Neural crest cell (in vitro differentiated cells): Measurements from ENCODE around the gene MSS51. TPM values are rescaled to one million over a fixed set of nuclear protein-coding genes. Genes with fewer than 3 reads are reported as not detected.

Source experiments
- DNase-seq: peaks from one replicate; pipeline ENCODE4 v3.0.0; 2021; ENCODE audit warnings: low read depth, mixed read lengths, low spot score
- H3K27ac Mint-ChIP-seq: one replicate; pipeline ENCODE4 v1.8.0; 2021; ENCODE audit warnings: mild to moderate bottlenecking, mixed read lengths; ENCODE audit not compliant: unreplicated experiment
- H3K27me3 Mint-ChIP-seq: 2 replicates; pipeline ENCODE4 v1.8.0; 2021; ENCODE audit warnings: low read depth, mild to moderate bottlenecking, mixed read lengths
- H3K36me3 Mint-ChIP-seq: 2 replicates; pipeline ENCODE4 v1.8.0; 2021; ENCODE audit warnings: low read depth, mild to moderate bottlenecking, mixed read lengths
- H3K4me1 Mint-ChIP-seq: 2 replicates; pipeline ENCODE4 v1.8.0; 2021; ENCODE audit warnings: mixed read lengths
- H3K4me3 Mint-ChIP-seq: one replicate; pipeline ENCODE4 v1.8.0; 2021; ENCODE audit warnings: mild to moderate bottlenecking, mixed read lengths
- H3K9me3 Mint-ChIP-seq: 2 replicates; pipeline ENCODE4 v1.8.0; 2021; ENCODE audit warnings: mixed read lengths
- total RNA-seq: library from RNA; stranded (reverse); gene quantifications from 2 replicates; pipeline ENCODE4 v1.2.1, GENCODE V29; 2021
- TF ChIP-seq, protein P1 (sequence below): fragments of 200-600 bp; sonication (generic); conservative IDR thresholded peaks from 2 replicates; pipeline ENCODE4 v1.5.0; 2021; ENCODE audit warnings: antibody characterized with exemption, mild to moderate bottlenecking

MSS51 gene
- total RNA-seq, 1 donor from 2014 or later = 2.6 TPM

DNA sequence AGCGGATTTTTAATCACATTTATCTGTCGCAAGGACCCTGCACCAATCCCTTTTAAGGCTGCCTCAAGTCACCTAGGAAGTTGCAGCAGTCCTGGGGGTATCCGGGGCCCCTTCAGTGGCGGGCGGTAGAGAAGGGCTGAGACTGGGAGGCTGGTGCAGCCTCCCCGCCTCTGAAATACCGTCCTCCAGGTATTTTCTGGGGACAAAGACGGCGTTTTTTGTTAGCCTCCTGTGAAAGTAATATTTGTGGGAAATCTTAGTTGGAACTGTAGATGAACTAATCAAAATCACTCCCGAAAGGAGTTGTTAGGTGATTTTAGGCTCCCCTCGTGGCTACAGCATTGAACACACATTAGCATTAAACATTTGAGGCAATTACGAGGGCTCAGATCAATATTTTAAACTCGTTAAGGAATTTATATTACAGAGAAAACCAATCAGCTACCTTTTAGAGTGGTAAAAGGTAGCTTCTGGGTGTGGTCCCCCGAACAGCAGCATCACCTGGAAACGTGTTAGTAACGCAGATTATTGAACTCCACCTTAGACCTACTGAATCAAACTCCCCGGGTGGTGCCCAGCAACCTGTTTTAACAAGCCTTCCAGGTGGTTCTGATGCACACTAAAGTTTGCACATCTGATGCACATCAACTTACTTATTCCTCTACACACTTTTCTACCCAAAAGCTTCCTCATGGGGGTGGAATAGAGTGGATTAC is 19.0 kb downstream of the MSS51 start:
- peaks cover 3% of the 10 kb centered on the region for H3K36me3 Mint-ChIP-seq
- H3K27ac Mint-ChIP-seq = no peak overlapping the region
- peak overlapping the region; percentile 92 for H3K4me3 Mint-ChIP-seq
- TF ChIP-seq, protein P1, sequence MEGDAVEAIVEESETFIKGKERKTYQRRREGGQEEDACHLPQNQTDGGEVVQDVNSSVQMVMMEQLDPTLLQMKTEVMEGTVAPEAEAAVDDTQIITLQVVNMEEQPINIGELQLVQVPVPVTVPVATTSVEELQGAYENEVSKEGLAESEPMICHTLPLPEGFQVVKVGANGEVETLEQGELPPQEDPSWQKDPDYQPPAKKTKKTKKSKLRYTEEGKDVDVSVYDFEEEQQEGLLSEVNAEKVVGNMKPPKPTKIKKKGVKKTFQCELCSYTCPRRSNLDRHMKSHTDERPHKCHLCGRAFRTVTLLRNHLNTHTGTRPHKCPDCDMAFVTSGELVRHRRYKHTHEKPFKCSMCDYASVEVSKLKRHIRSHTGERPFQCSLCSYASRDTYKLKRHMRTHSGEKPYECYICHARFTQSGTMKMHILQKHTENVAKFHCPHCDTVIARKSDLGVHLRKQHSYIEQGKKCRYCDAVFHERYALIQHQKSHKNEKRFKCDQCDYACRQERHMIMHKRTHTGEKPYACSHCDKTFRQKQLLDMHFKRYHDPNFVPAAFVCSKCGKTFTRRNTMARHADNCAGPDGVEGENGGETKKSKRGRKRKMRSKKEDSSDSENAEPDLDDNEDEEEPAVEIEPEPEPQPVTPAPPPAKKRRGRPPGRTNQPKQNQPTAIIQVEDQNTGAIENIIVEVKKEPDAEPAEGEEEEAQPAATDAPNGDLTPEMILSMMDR = peak; percentile 31
- H3K9me3 Mint-ChIP-seq = no peaks in the 10 kb centered on the region
- H3K4me1 Mint-ChIP-seq = peaks cover 23% of the 10 kb centered on the region
- H3K27me3 Mint-ChIP-seq = peaks cover 12% of the 10 kb centered on the region
- DNase-seq = no peak

DNA sequence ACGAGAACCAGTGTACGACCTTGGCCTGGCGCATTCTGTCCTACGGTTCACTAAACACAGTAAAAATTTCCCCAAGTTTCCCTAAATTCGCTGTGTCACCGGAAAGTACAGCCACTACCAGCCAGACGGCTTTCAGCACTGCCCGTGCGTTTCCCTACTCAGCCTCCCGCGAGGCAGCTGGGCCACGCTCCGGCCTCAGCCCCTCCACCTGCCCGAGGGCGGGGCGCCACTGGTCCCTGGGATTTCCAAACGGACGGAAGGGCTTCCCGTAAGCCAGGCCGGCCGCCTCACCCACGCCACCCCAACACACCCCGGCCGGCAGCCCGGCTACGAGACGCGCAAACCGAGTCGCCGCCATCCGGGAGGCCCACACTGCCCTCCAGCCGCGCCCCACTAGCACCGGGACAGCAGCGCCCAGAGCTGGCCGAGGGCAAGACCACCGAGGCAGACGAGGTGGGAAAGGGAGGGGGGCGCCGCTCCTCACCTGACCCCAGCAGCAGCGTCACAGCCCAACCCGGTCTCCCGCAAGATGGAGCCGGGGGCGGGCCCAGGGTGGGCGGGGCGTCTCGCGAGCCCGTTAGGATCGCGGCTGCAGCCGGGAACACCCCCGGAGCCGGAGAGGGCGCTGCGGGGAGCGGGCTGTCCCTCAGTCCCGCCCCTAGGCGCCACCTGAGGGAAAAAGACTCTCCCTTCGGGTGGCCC is 19.7 kb downstream of the MSS51 start, which contains the start of gene ANXA7:
Gene ANXA7, minus strand, starts transcription at position 531 of the 702 bp plus-strand sequence. CDS start 13,202 bp downstream, outside the sequence.
- H3K27me3 Mint-ChIP-seq = peaks cover 12% of the 10 kb centered on the region
- peaks cover 3% of the 10 kb centered on the region for H3K36me3 Mint-ChIP-seq
- no peaks in the 10 kb centered on the region for H3K9me3 Mint-ChIP-seq
- H3K27ac Mint-ChIP-seq = peak within 1 kb of the TSS; percentile 73
- H3K4me3 Mint-ChIP-seq = peak within 1 kb of the TSS; percentile 92
- H3K4me1 Mint-ChIP-seq = peaks cover 30% of the 10 kb centered on the region
- TF ChIP-seq, protein P1 = peak; percentile 48
- peak; percentile 75 for DNase-seq

DNA sequence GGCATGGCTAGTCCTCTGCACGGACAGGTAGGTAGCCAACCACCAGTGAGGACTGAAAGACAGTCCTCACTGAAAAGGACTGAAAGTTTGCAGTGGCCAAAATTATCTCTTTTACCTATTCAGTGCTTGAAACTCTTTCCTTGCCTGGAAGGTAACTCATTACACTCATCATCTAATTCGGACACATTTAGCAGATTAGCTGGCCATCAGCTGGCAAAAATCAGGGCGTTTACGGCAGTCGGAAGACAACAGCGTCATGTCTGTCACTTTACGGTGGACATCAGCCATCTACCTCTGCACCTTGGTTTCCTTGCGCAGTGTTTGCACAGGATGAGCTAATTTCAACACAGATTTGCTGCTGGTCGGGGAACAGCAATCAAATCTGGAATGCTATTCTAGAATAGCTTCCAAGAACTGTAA is 20.2 kb downstream of the MSS51 start:
- H3K4me3 Mint-ChIP-seq = peak overlapping the region; percentile 84
- peak; percentile 14 for DNase-seq
- H3K4me1 Mint-ChIP-seq = peaks cover 31% of the 10 kb centered on the region
- no peaks in the 10 kb centered on the region for H3K9me3 Mint-ChIP-seq
- H3K36me3 Mint-ChIP-seq = no peaks in the 10 kb centered on the region
- TF ChIP-seq, protein P1 = no peak
- H3K27ac Mint-ChIP-seq = peak overlapping the region; percentile 73
- peaks cover 12% of the 10 kb centered on the region for H3K27me3 Mint-ChIP-seq

DNA sequence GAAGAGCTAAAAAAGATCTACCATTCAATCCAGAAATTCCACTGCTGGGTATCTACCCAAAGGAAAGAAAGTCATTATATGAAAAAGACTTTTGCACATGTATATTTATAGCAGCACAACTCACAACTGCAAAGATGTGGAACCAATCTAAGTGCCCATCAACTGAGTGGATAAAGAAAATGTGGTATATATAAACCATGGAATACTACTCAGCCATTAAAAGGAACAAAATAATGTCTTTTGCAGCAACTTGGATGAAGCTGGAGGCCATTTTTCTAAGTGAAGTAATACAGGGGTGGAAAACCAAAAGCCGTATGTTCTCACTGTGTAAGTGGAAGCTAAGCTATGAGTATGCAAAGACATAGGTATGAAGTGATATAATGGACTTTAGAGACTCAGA is 22.5 kb downstream of the MSS51 start:
- peak overlapping the region; percentile 56 for H3K4me3 Mint-ChIP-seq
- H3K27ac Mint-ChIP-seq = no peak overlapping the region
- H3K27me3 Mint-ChIP-seq = peaks cover 12% of the 10 kb centered on the region
- H3K4me1 Mint-ChIP-seq = peaks cover 31% of the 10 kb centered on the region
- no peaks in the 10 kb centered on the region for H3K9me3 Mint-ChIP-seq
- no peak for DNase-seq
- TF ChIP-seq, protein P1 = no peak
- no peaks in the 10 kb centered on the region for H3K36me3 Mint-ChIP-seq

DNA sequence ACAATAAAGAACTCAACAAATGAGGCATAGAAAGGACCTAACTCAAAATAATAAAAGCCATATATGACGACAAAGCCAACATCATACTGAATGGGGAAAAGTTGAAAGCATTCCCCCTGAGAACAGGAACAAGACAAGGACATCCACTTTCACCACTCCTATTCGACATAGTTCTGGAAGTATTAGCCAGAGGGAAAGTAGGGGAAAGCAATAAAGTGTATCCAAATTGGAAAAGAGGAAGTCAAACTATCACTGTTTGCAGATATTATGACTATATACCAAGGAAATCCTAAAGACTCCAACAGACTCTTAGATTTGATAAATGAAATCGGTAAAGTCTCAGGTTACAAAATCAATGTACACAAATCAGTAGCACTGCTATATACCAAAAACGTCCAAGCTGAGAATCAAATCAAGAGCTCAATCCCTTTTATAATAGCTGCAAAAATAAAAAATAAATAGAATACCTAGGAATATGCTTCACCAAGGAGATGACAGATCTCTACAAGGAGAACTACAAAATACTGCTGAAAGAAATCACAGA is 24.3 kb downstream of the MSS51 start:
- H3K36me3 Mint-ChIP-seq = no peaks in the 10 kb centered on the region
- no peak overlapping the region for H3K27ac Mint-ChIP-seq
- peaks cover 22% of the 10 kb centered on the region for H3K4me1 Mint-ChIP-seq
- H3K27me3 Mint-ChIP-seq = no peaks in the 10 kb centered on the region
- peak overlapping the region; percentile 76 for H3K4me3 Mint-ChIP-seq
- TF ChIP-seq, protein P1 = no peak
- DNase-seq = no peak
- H3K9me3 Mint-ChIP-seq = no peaks in the 10 kb centered on the region
